Chondrocyte (in vitro differentiated cells): ENCODE data around the gene CCDC12. TPM values are rescaled to one million over a fixed set of nuclear protein-coding genes. Genes with fewer than 3 reads are reported as not detected.

Source experiments
- DNase-seq: peaks from one replicate; pipeline ENCODE4 v3.0.0; 2021; ENCODE audit warnings: mixed read lengths, low spot score
- H3K27ac Mint-ChIP-seq: one replicate; pipeline ENCODE4 v1.8.0; 2021; ENCODE audit warnings: mild to moderate bottlenecking, moderate library complexity, mixed read lengths; ENCODE audit not compliant: unreplicated experiment
- H3K27me3 Mint-ChIP-seq: 2 replicates; pipeline ENCODE4 v1.8.0; 2021; ENCODE audit warnings: low read depth, mixed read lengths
- H3K36me3 Mint-ChIP-seq: 2 replicates; pipeline ENCODE4 v1.8.0; 2021; ENCODE audit warnings: low read depth, mixed read lengths
- H3K4me1 Mint-ChIP-seq: 2 replicates; pipeline ENCODE4 v1.8.0; 2021; ENCODE audit warnings: low read depth, mild to moderate bottlenecking, mixed read lengths
- H3K4me3 Mint-ChIP-seq: one replicate; pipeline ENCODE4 v1.8.0; 2021; ENCODE audit warnings: mild to moderate bottlenecking, moderate library complexity, mixed read lengths; ENCODE audit not compliant: unreplicated experiment
- H3K9me3 Mint-ChIP-seq: 2 replicates; pipeline ENCODE4 v1.8.0; 2021; ENCODE audit warnings: low read depth, mixed read lengths
- CTCF ChIP-seq: fragments of 200-600 bp; sonication (generic); IDR thresholded peaks from 2 replicates; pipeline ENCODE4 v1.5.0; 2021; ENCODE audit warnings: antibody characterized with exemption, mild to moderate bottlenecking, moderate library complexity
- total RNA-seq: library from RNA; stranded (reverse); gene quantifications from 3 replicates; pipeline ENCODE4 v1.2.1, GENCODE V29; 2021

The CCDC12 gene
- total RNA-seq, 1 donor from 2014 or later, result 21.8 TPM

- Mint-ChIP-seq H3K4me1 (no peaks in the 10 kb centered on the region), H3K4me3 (no peak overlapping the region), H3K9me3 (no peaks in the 10 kb centered on the region), H3K27ac (no peak overlapping the region), H3K27me3 (no peaks in the 10 kb centered on the region), H3K36me3 (peaks cover 5% of the 10 kb centered on the region)
- no peak for TF ChIP-seq CTCF
- no peak for DNase-seq
Observed at GRCh38 chr3:46990573-46991374, 14.2 kb upstream of the CCDC12 start.

DNA sequence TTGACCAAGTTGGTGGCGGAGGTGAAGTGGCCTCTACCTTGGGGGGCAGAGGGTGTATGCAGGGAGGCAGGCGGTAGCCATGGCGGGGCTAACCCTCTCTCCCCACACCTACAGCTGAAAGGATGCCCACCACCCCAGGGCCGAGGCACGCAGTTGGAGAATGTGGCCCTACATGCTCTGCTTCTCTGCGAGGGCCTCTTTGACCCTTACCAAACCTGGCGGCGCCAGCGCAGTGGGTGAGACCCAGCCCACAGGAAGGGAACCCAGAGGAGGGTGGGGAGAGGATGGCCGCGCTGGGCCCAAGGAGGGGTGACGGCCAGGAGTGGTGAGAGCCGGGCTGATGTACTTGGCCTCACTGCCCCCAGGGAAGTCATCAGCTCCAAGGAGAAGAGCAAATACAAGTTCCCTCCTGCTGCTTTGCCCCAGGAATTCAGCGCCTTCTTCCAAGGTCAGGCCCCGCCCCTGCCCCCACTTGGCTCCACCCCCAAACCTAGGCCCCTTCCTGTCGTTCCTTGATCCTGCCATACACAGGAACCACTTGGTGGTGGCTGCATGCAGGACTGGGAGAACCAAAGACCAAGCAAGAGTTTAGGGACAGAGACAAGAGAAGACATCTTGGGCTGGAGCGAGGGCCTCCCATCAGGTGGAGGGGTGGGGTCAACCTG is 12.7 kb upstream of the CCDC12 start:
- TF ChIP-seq CTCF, result no peak
- Mint-ChIP-seq H3K4me3 (no peak overlapping the region), H3K27ac (no peak overlapping the region), H3K27me3 (no peaks in the 10 kb centered on the region), H3K4me1 (no peaks in the 10 kb centered on the region), H3K36me3 (peaks cover 5% of the 10 kb centered on the region), H3K9me3 (no peaks in the 10 kb centered on the region)
- DNase-seq, result no peak

- no peak for DNase-seq
- no peak for TF ChIP-seq CTCF
- H3K4me1 Mint-ChIP-seq, result no peaks in the 10 kb centered on the region
- H3K27me3 Mint-ChIP-seq, result no peaks in the 10 kb centered on the region
- no peak overlapping the region for H3K27ac Mint-ChIP-seq
- H3K36me3 Mint-ChIP-seq, result peaks cover 5% of the 10 kb centered on the region
- H3K4me3 Mint-ChIP-seq, result no peak overlapping the region
- no peaks in the 10 kb centered on the region for H3K9me3 Mint-ChIP-seq
Observed at GRCh38 chr3:46988616-46989015, 12.1 kb upstream of the CCDC12 start.

DNA sequence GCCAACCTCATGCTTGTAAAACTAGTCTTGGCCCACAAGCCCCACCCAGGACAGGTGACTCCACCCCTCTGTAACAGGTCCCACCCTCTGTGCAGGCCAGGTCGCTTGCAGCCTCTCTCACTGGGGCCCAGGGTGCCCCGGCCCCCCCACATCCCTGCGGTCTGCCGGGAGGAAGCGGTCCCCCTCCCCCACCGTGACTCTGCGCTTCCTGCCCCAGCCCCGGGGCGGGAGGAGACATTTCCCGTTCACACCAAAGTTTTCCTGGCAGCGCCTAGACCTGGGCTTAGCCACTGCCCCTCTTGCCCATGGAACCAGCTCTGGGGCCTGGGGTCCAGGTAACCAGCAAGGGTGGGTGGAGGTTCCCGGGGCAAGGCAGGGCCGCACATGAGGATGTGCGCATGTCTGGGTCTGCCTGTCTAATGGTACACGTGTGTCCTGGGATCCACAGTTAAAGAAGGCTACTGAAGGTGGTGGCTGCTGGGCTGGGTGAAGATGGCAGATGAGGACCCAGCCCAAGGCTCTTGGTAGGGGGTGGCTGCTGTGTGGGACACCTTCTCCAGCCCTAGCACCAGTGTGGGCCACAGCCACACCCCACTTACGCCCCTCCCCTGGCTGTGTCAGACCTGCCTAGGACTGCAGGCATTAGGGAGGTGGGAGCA is 11.3 kb upstream of the CCDC12 start:
- no peaks in the 10 kb centered on the region for H3K27me3 Mint-ChIP-seq
- no peak for TF ChIP-seq CTCF
- H3K9me3 Mint-ChIP-seq, result no peaks in the 10 kb centered on the region
- H3K4me3 Mint-ChIP-seq, result no peak overlapping the region
- DNase-seq, result no peak
- H3K27ac Mint-ChIP-seq, result no peak overlapping the region
- peaks cover 5% of the 10 kb centered on the region for H3K36me3 Mint-ChIP-seq
- no peaks in the 10 kb centered on the region for H3K4me1 Mint-ChIP-seq

DNA sequence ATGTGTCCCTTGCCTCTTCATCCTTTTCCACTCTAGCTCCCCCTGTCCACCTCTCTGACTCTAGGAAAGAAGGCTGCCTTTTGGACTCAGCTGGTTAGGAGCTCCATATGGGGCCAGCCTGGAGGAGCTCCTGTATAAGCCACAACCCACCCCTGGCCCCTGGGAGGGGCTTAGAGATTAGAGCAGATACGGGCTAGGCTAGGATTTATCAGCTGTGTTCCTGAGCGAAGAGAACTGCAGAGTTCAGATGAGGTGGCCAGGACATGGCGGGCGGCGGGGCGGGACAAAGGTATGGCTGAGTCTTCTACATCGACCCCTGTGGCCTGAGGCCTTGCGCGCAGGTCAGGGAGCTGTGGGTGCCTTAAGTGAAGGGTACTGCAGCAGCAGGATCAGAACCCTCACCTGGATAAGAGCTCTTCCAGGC is 10.8 kb upstream of the CCDC12 start:
- no peaks in the 10 kb centered on the region for H3K4me1 Mint-ChIP-seq
- H3K9me3 Mint-ChIP-seq, result no peaks in the 10 kb centered on the region
- H3K27me3 Mint-ChIP-seq, result no peaks in the 10 kb centered on the region
- no peak for DNase-seq
- no peak overlapping the region for H3K27ac Mint-ChIP-seq
- TF ChIP-seq CTCF, result no peak
- no peak overlapping the region for H3K4me3 Mint-ChIP-seq
- peaks cover 5% of the 10 kb centered on the region for H3K36me3 Mint-ChIP-seq
